Keratinocyte (primary cell): ENCODE results near the gene STK32C.

Source experiments
- CTCF ChIP-seq, 3 experiments: IDR thresholded peaks in 1 of 3; conservative IDR thresholded peaks in 1 of 3; optimal IDR thresholded peaks in 1 of 3; 2 replicates in 2 of 3; 3 replicates in 1 of 3; pipeline versions ENCODE3 to v1.5.1; 2011; ENCODE audit warnings: low read length in 3 of 3, mild to moderate bottlenecking in 3 of 3, moderate library complexity in 2 of 3, control low read depth in 1 of 3, inconsistent platforms in 1 of 3; ENCODE audit not compliant: insufficient read depth in 2 of 3; ENCODE audit errors: extremely low read depth in 1 of 3
- EZH2 ChIP-seq: IDR thresholded peaks from one replicate; pipeline ENCODE4 v1.6.1; 2012; ENCODE audit warnings: inconsistent platforms, mild to moderate bottlenecking, low read length, moderate library complexity

- no peak for TF ChIP-seq CTCF (optimal IDR thresholded peaks at IDR 0.05 in 1 of 3, IDR thresholded peaks at IDR 0.05 in 1 of 3, conservative IDR thresholded peaks at IDR 0.05 in 1 of 3; ENCODE audit: extremely low read depth in 1 of 3, insufficient read depth in 2 of 3, low read length in 3 of 3)
- TF ChIP-seq EZH2: no peak
Observed at GRCh38 chr10:132164761-132165278, 142.9 kb downstream of the STK32C start.
